Fibroblast of skin of left biceps (primary cell): Measurements from ENCODE around the gene HMGN4.
"Not testable (repeated sequence)": the region's sequence is repeated elsewhere in the genome, so short reads cannot be mapped to it uniquely, and the experiment has no call there.

Experiments
- DNase-seq, 2 experiments: peaks; one replicate each; pipeline ENCODE4 v3.0.0-alpha.2; 2013; ENCODE audit warnings: low read depth in 2 of 2

HMGN4 gene

GRCh38 chr6:26522486-26523228 is 15.5 kb upstream of the HMGN4 start:
- not testable (repeated sequence) for DNase-seq

- not testable (repeated sequence) for DNase-seq
Observed at GRCh38 chr6:26524314-26524713, 13.9 kb upstream of the HMGN4 start.

- no peak for DNase-seq
Observed at GRCh38 chr6:26524722-26525370, 13.3 kb upstream of the HMGN4 start.

GRCh38 chr6:26525838-26526237 is 12.3 kb upstream of the HMGN4 start:
- no peak for DNase-seq

GRCh38 chr6:26526928-26527327 is 11.2 kb upstream of the HMGN4 start:
- DNase-seq = no peak

- no peak for DNase-seq
Observed at GRCh38 chr6:26530203-26530602, 8.0 kb upstream of the HMGN4 start.

- DNase-seq = no peak
Observed at GRCh38 chr6:26531897-26532296, 6.3 kb upstream of the HMGN4 start.

- peak; percentile 80 to 82 for DNase-seq
Observed at GRCh38 chr6:26532699-26533531, 5.3 kb upstream of the HMGN4 start.

GRCh38 chr6:26533532-26533931 is 4.6 kb upstream of the HMGN4 start:
- DNase-seq = no peak

GRCh38 chr6:26534681-26535465 is 3.3 kb upstream of the HMGN4 start:
- DNase-seq = no peak

- peak; percentile 53 to 54 for DNase-seq
Observed at GRCh38 chr6:26536571-26537159, 1.5 kb upstream of the HMGN4 start.

- peak; percentile 88 to 89 for DNase-seq
Observed at GRCh38 chr6:26537160-26537845, 863 bp upstream of the HMGN4 start.

- no peak for DNase-seq
Observed at GRCh38 chr6:26538572-26538902, 371 bp downstream of the HMGN4 start.

GRCh38 chr6:26539071-26539615 is 977 bp downstream of the HMGN4 start:
- no peak for DNase-seq

GRCh38 chr6:26541579-26541978 is 3.4 kb downstream of the HMGN4 start:
- DNase-seq = no peak

- no peak for DNase-seq
Observed at GRCh38 chr6:26543953-26544352, 5.8 kb downstream of the HMGN4 start.

GRCh38 chr6:26544473-26544872 is 6.3 kb downstream of the HMGN4 start:
- DNase-seq = no peak

GRCh38 chr6:26545627-26546026 is 7.5 kb downstream of the HMGN4 start:
- DNase-seq = no peak

- not testable (repeated sequence) for DNase-seq
Observed at GRCh38 chr6:26547363-26547762, 9.2 kb downstream of the HMGN4 start.

GRCh38 chr6:26550250-26550993 is 12.3 kb downstream of the HMGN4 start:
- DNase-seq = no peak
